K562 (cell line): ENCODE data around the gene EPHA7.

Source experiments
- CTCF ChIP-seq, 3 experiments: IDR thresholded peaks in 2 of 3; conservative IDR thresholded peaks in 1 of 3; 2 replicates each; pipeline ENCODE4 v1.5.1; 2011 to 2012; ENCODE audit warnings: low read length in 3 of 3, mild to moderate bottlenecking in 3 of 3, control low read depth in 2 of 3, improper control_type of control experiment in 1 of 3, inconsistent platforms in 1 of 3, low read depth in 1 of 3, mixed read lengths in 1 of 3, moderate library complexity in 1 of 3; ENCODE audit not compliant: insufficient read depth in 2 of 3
- FOXM1 ChIP-seq, 2 experiments: fragments of 450-650 bp in 1 of 2; sonication (generic) in 1 of 2; formaldehyde crosslinking in 1 of 2; IDR thresholded peaks; 2 replicates each; pipeline versions ENCODE4 v1.6.1 to v1.9.0; 2017 to 2022; ENCODE audit warnings: low read depth in 2 of 2, mild to moderate bottlenecking in 2 of 2, missing genetic modification reagents in 1 of 2, moderate library complexity in 1 of 2
- HEY1 ChIP-seq: fragments of 250-450 bp; sonication (Bioruptor Pico); IDR thresholded peaks from 2 replicates; pipeline ENCODE4 v1.5.0; 2020; ENCODE audit warnings: mild to moderate bottlenecking, moderate library complexity, borderline replicate concordance
- HMGXB4 ChIP-seq: sonication (generic); formaldehyde crosslinking; IDR thresholded peaks from 2 replicates; pipeline ENCODE4 v1.8.1; 2023; ENCODE audit warnings: mild to moderate bottlenecking, missing genetic modification reagents
- KAT7 ChIP-seq: sonication (generic); formaldehyde crosslinking; IDR thresholded peaks from 2 replicates; pipeline ENCODE4 v1.8.0; 2022; ENCODE audit warnings: missing genetic modification reagents, mild to moderate bottlenecking, borderline replicate concordance
- KLF13 ChIP-seq: fragments of 450-650 bp; IDR thresholded peaks from 2 replicates; pipeline ENCODE4 v1.6.1; 2016; ENCODE audit warnings: missing genetic modification characterization, low read depth, mild to moderate bottlenecking, missing compliant biosample characterization, moderate library complexity, borderline replicate concordance
- MIER1 ChIP-seq: fragments of 450-650 bp; IDR thresholded peaks from 2 replicates; pipeline ENCODE4 v1.6.1; 2016; ENCODE audit warnings: antibody characterized with exemption, mild to moderate bottlenecking, low read depth
- NFYB ChIP-seq: IDR thresholded peaks from 2 replicates; pipeline ENCODE4 v1.6.1; 2011; ENCODE audit warnings: mild to moderate bottlenecking, moderate library complexity; ENCODE audit not compliant: insufficient read length; ENCODE audit errors: extremely low read depth
- PATZ1 ChIP-seq: fragments of 250-450 bp; sonication (Bioruptor Pico); IDR thresholded peaks from 2 replicates; pipeline ENCODE4 v1.5.0; 2020; ENCODE audit warnings: mild to moderate bottlenecking, borderline replicate concordance
- POLR2G ChIP-seq: fragments of 200-400 bp; formaldehyde crosslinking; IDR thresholded peaks from 2 replicates; pipeline ENCODE4 v1.6.1; 2017; ENCODE audit warnings: low read depth, mild to moderate bottlenecking, antibody characterized with exemption, low read length, moderate library complexity
- STAT6 ChIP-seq: sonication (generic); formaldehyde crosslinking; IDR thresholded peaks from 2 replicates; pipeline ENCODE4 v1.8.1; 2023; ENCODE audit warnings: mild to moderate bottlenecking, missing genetic modification reagents
- UBTF ChIP-seq, 2 experiments: IDR thresholded peaks; 2 replicates each; pipeline ENCODE4 v1.6.1; 2012; ENCODE audit warnings: improper control_type of control experiment in 2 of 2, low read depth in 2 of 2, low read length in 2 of 2, borderline replicate concordance in 1 of 2

- TF ChIP-seq STAT6 (CRISPR knock-in tag) (no peak), UBTF (IDR thresholded peaks at IDR 0.05; ENCODE audit: borderline replicate concordance in 1 of 2, low read depth in 2 of 2, low read length in 2 of 2) (no peak), PATZ1 (CRISPR knock-in tag) (no peak), CTCF (IDR thresholded peaks at IDR 0.05 in 2 of 3, conservative IDR thresholded peaks at IDR 0.05 in 1 of 3; ENCODE audit: insufficient read depth in 2 of 3, low read depth in 1 of 3, low read length in 3 of 3) (no peak), HMGXB4 (CRISPR knock-in tag) (no peak), MIER1 (no peak), FOXM1 (IDR thresholded peaks at IDR 0.05; ENCODE audit: low read depth) (no peak), FOXM1 (CRISPR knock-in tag; IDR thresholded peaks at IDR 0.05; ENCODE audit: low read depth) (no peak), HEY1 (CRISPR knock-in tag) (no peak), NFYB (no peak), POLR2G (no peak), KAT7 (CRISPR knock-in tag) (no peak), KLF13 (tag) (no peak)
Measured at GRCh38 chr6:93259332-93259731, 160.0 kb downstream of the EPHA7 start.
